ENCODE results near the gene ACTR5. TPM values are rescaled to one million over a fixed set of nuclear protein-coding genes. Genes with fewer than 3 reads are reported as not detected.
A peak's percentile ranks its signal among the peaks of the same experiment; 100 is the strongest.

The ACTR5 gene
- total RNA-seq, 2 experiments from 2014 or later: 7.1 to 7.4 TPM

DNA sequence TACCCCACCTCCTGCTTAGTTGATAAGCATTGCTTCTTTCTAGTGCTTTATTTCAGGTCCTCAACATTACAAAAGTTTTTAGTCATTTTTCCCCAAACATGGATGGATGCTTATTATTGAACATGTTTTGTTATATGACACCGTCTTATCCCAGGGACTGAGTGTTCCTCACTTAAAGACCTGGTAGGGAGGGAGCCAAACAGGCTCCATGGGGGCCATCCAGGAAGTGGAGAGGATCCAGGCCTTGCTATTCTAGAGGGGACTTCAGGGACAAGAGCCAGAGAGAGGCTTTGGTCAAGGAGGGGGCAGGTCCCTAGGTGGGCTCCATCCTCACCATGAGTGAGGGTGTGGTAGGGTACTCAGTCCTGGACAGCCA is 16.5 kb upstream of the ACTR5 start:
- CTCF ChIA-PET: interaction anchor here (1.0 to 6.3 kb wide), 15 partner anchors 9 to 161 kb away, joined by 3 to 31 read pairs (median 6); partner anchors contain the start of gene ACTR5
- H3K27me3 Mint-ChIP-seq: peaks cover 85% of the 10 kb centered on the region
- peak; percentile 64 for TF ChIP-seq CTCF (IDR thresholded peaks at IDR 0.05)
- H3K4me1 Mint-ChIP-seq (ENCODE audit: low read depth): peaks cover 40% of the 10 kb centered on the region
- DNase-seq: no peak
- H3K4me3 Mint-ChIP-seq: no peak overlapping the region
- no peaks in the 10 kb centered on the region for H3K36me3 Mint-ChIP-seq (ENCODE audit: low read depth)
- no peak overlapping the region for H3K27ac Mint-ChIP-seq
- intact Hi-C loops (cut with micrococcal nuclease): loop anchor here (2.0 kb wide), 1 partner anchor 85 kb away; no protein-coding TSS in a partner anchor
- H3K9me3 Mint-ChIP-seq: peaks cover 3% of the 10 kb centered on the region
- POLR2A ChIA-PET: interaction anchor here (1.1 kb wide), 1 partner anchor 75 kb away, joined by 3 read pairs; no protein-coding TSS in a partner anchor
- no peak for ATAC-seq

DNA sequence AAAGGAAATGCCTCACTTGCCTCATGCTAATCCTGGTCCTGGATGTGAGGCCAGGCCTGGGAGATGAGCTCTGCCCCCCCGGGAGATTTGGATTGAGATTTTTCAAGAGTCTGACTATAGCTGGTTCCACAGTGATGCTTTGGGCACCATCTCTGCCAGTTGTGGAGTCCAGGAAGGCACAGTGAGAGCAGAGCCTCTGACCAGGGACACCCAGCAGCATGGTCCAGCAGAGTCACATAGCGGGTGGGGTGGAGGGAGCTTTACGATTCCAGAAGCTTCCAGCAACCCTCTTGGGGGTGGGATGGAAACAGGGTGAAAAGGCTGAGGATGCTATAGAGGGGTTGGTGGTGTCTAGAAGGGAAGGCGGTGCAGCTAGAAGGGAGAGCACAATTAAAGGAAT is 15.3 kb upstream of the ACTR5 start:
- no peaks in the 10 kb centered on the region for H3K36me3 Mint-ChIP-seq (ENCODE audit: low read depth)
- ChIA-PET CTCF (interaction anchor here (0.6 to 6.3 kb wide), 6 partner anchors 15 to 160 kb away, joined by 3 to 31 read pairs (median 4); no protein-coding TSS in a partner anchor), POLR2A (no interaction called here)
- intact Hi-C loops (cut with micrococcal nuclease): no loop called here
- peaks cover 78% of the 10 kb centered on the region for H3K27me3 Mint-ChIP-seq
- H3K9me3 Mint-ChIP-seq: peaks cover 2% of the 10 kb centered on the region
- TF ChIP-seq CTCF (IDR thresholded peaks at IDR 0.05): no peak
- DNase-seq (no peak), ATAC-seq (no peak)
- peaks cover 29% of the 10 kb centered on the region for H3K4me1 Mint-ChIP-seq (ENCODE audit: low read depth)
- H3K4me3 Mint-ChIP-seq: no peak overlapping the region
- H3K27ac Mint-ChIP-seq: no peak overlapping the region

GRCh38 chr20:38735172-38735571 is 13.1 kb upstream of the ACTR5 start:
- Mint-ChIP-seq H3K9me3 (no peaks in the 10 kb centered on the region), H3K4me1 (ENCODE audit: low read depth) (peaks cover 13% of the 10 kb centered on the region), H3K36me3 (ENCODE audit: low read depth) (no peaks in the 10 kb centered on the region), H3K27ac (no peak overlapping the region), H3K4me3 (no peak overlapping the region), H3K27me3 (peaks cover 62% of the 10 kb centered on the region)
- CTCF ChIA-PET: interaction anchor here (0.7 to 1.5 kb wide), 3 partner anchors 8 to 195 kb away, joined by 3 to 7 read pairs (median 3); no protein-coding TSS in a partner anchor
- ATAC-seq (no peak), DNase-seq (no peak)
- no peak for TF ChIP-seq CTCF (IDR thresholded peaks at IDR 0.05)
- POLR2A ChIA-PET: no interaction called here
- intact Hi-C loops (cut with micrococcal nuclease): no loop called here

GRCh38 chr20:38737887-38738286 is 10.4 kb upstream of the ACTR5 start:
- H3K9me3 Mint-ChIP-seq: no peaks in the 10 kb centered on the region
- ChIA-PET CTCF (interaction anchor here (2.0 to 2.6 kb wide), 2 partner anchors 13 to 155 kb away, joined by 4 to 11 read pairs; no protein-coding TSS in a partner anchor), POLR2A (no interaction called here)
- no peak for TF ChIP-seq CTCF (IDR thresholded peaks at IDR 0.05)
- no peaks in the 10 kb centered on the region for H3K36me3 Mint-ChIP-seq (ENCODE audit: low read depth)
- ATAC-seq (no peak), DNase-seq (no peak)
- no peak overlapping the region for H3K27ac Mint-ChIP-seq
- peaks cover 59% of the 10 kb centered on the region for H3K27me3 Mint-ChIP-seq
- H3K4me3 Mint-ChIP-seq: no peak overlapping the region
- intact Hi-C loops (cut with micrococcal nuclease): no loop called here
- no peaks in the 10 kb centered on the region for H3K4me1 Mint-ChIP-seq (ENCODE audit: low read depth)

GRCh38 chr20:38745757-38746156 is 2.5 kb upstream of the ACTR5 start:
- intact Hi-C loops (cut with micrococcal nuclease): loop anchor here (5.0 kb wide), 1 partner anchor 62 kb away; the partner anchor contains the start of gene PPP1R16B
- POLR2A ChIA-PET: no interaction called here
- Mint-ChIP-seq H3K27me3 (peaks cover 17% of the 10 kb centered on the region), H3K4me1 (ENCODE audit: low read depth) (peaks cover 19% of the 10 kb centered on the region), H3K9me3 (no peaks in the 10 kb centered on the region), H3K27ac (no peak overlapping the region), H3K4me3 (no peak overlapping the region), H3K36me3 (ENCODE audit: low read depth) (no peaks in the 10 kb centered on the region)
- CTCF ChIA-PET: interaction anchor here (1.1 to 1.7 kb wide), 2 partner anchors 14 to 15 kb away, joined by 3 to 8 read pairs; no protein-coding TSS in a partner anchor
- DNase-seq: no peak
- ATAC-seq: no peak
- no peak for TF ChIP-seq CTCF (IDR thresholded peaks at IDR 0.05)
